Measurements from ENCODE around the gene TEDC1. TPM values are rescaled to one million over a fixed set of nuclear protein-coding genes. Genes with fewer than 3 reads are reported as not detected.

TEDC1 gene
- total RNA-seq, 1 experiment from 2014 or later, result 17.9 TPM

GRCh38 chr14:105442125-105442524 is 48.9 kb upstream of the TEDC1 start (continued):
- TF ChIP-seq TCF7 (CRISPR knock-in tag; IDR thresholded peaks at IDR 0.05; ENCODE audit: low read depth) (no peak), AR (CRISPR knock-in tag; IDR thresholded peaks at IDR 0.05) (no peak), SMAD3 (CRISPR knock-in tag; IDR thresholded peaks at IDR 0.05; ENCODE audit: borderline replicate concordance) (no peak), SOX15 (CRISPR knock-in tag; IDR thresholded peaks at IDR 0.05) (no peak), RELA (CRISPR knock-in tag; IDR thresholded peaks at IDR 0.05; ENCODE audit: borderline replicate concordance) (no peak)

- no peaks in the 10 kb centered on the region for H3K9me3 Mint-ChIP-seq
- TF ChIP-seq ATF2 (CRISPR knock-in tag; IDR thresholded peaks at IDR 0.05; ENCODE audit: borderline replicate concordance, low read depth) (no peak), E2F4 (CRISPR knock-in tag; IDR thresholded peaks at IDR 0.05; ENCODE audit: borderline replicate concordance, low read depth) (no peak), JAZF1 (CRISPR knock-in tag; IDR thresholded peaks at IDR 0.05) (no peak), ELF4 (CRISPR knock-in tag; IDR thresholded peaks at IDR 0.05; ENCODE audit: low read depth) (no peak), MXD4 (CRISPR knock-in tag; IDR thresholded peaks at IDR 0.05; ENCODE audit: borderline replicate concordance) (no peak)
- ATAC-seq (no peak), DNase-seq (ENCODE audit: low spot score) (no peak)
- H3K27ac Mint-ChIP-seq, result no peak overlapping the region
- no peaks in the 10 kb centered on the region for H3K27me3 Mint-ChIP-seq (ENCODE audit: low read depth)
- ChIA-PET CTCF (no interaction called here), POLR2A (no interaction called here)
- H3K4me3 Mint-ChIP-seq, result no peak overlapping the region
- H3K4me1 Mint-ChIP-seq, result no peaks in the 10 kb centered on the region
- H3K36me3 Mint-ChIP-seq, result peaks cover 17% of the 10 kb centered on the region
Observed at GRCh38 chr14:105442834-105443233, 48.2 kb upstream of the TEDC1 start.

GRCh38 chr14:105444859-105445258 is 46.2 kb upstream of the TEDC1 start:
- H3K9me3 Mint-ChIP-seq, result no peaks in the 10 kb centered on the region
- peaks cover 17% of the 10 kb centered on the region for H3K36me3 Mint-ChIP-seq
- H3K4me1 Mint-ChIP-seq, result no peaks in the 10 kb centered on the region
- no peak overlapping the region for H3K27ac Mint-ChIP-seq
- no peak for ATAC-seq
- H3K27me3 Mint-ChIP-seq (ENCODE audit: low read depth), result no peaks in the 10 kb centered on the region
- H3K4me3 Mint-ChIP-seq, result no peak overlapping the region
- ChIA-PET CTCF (interaction anchor here (1.7 kb wide), 1 partner anchor 11 kb away, joined by 6 read pairs; no protein-coding TSS in a partner anchor), POLR2A (no interaction called here)
- DNase-seq (ENCODE audit: low spot score), result no peak
- TF ChIP-seq GTF2I (CRISPR knock-in tag; conservative IDR thresholded peaks at IDR 0.05) (no peak), RORB (CRISPR knock-in tag; IDR thresholded peaks at IDR 0.05) (no peak), CREM (CRISPR knock-in tag; IDR thresholded peaks at IDR 0.05) (no peak), CREB1 (CRISPR knock-in tag; IDR thresholded peaks at IDR 0.05) (no peak), ZNF423 (CRISPR knock-in tag; IDR thresholded peaks at IDR 0.05) (no peak), KAT7 (CRISPR knock-in tag; IDR thresholded peaks at IDR 0.05; ENCODE audit: borderline replicate concordance) (no peak), FOXP4 (CRISPR knock-in tag; IDR thresholded peaks at IDR 0.05) (no peak)
